Gastroesophageal sphincter (tissue), 4 donors: ENCODE data around the gene RFTN1. TPM values are rescaled to one million over a fixed set of nuclear protein-coding genes. Genes with fewer than 3 reads are reported as not detected.

ENCODE experiments used
- ATAC-seq: fragments of 150-250 bp; one replicate; pipeline ENCODE4 v1.9.1; 2016; ENCODE audit warnings: mild to moderate bottlenecking, moderate library complexity
- H3K27ac ChIP-seq, 4 donors: fragments of 200-600 bp; sonication (generic) in 3 of 4; 1 replicate in 3 of 4; 2 replicates in 1 of 4; pipeline ENCODE4 v1.5.1; 2016 to 2019
- H3K27me3 ChIP-seq: fragments of 200-600 bp; sonication (generic); one replicate; pipeline ENCODE4 v1.5.1; 2019
- H3K36me3 ChIP-seq, 2 donors: fragments of 200-600 bp; sonication (generic); one replicate each; pipeline ENCODE4 v1.5.1; 2019; ENCODE audit warnings: control low read depth in 1 of 2
- H3K4me1 ChIP-seq, 3 donors: fragments of 200-600 bp; sonication (generic); 1 replicate in 2 of 3; 2 replicates in 1 of 3; pipeline ENCODE4 v1.5.1; 2016 to 2019; ENCODE audit warnings: control low read depth in 2 of 3
- H3K4me3 ChIP-seq, 2 donors: fragments of 200-600 bp; sonication (generic); one replicate each; pipeline ENCODE4 v1.5.1; 2019; ENCODE audit warnings: mild to moderate bottlenecking in 1 of 2, moderate library complexity in 1 of 2
- H3K9me3 ChIP-seq, 3 donors: fragments of 200-600 bp; sonication (generic); one replicate each; pipeline ENCODE4 v1.5.1; 2017 to 2019; ENCODE audit warnings: control low read depth in 2 of 3
- CTCF ChIP-seq, 4 experiments: fragments of 200-600 bp in 2 of 4; fragments of 450-650 bp in 2 of 4; sonication (generic) in 1 of 4; IDR thresholded peaks; one replicate each; pipeline ENCODE4 v1.5.1; 2017 to 2019; ENCODE audit warnings: antibody characterized with exemption in 4 of 4, mild to moderate bottlenecking in 2 of 4, moderate library complexity in 2 of 4
- EP300 ChIP-seq: sonication (generic); formaldehyde crosslinking; IDR thresholded peaks from one replicate; pipeline ENCODE4 v1.6.1; 2017; ENCODE audit warnings: antibody characterized with exemption, mild to moderate bottlenecking
- POLR2A ChIP-seq, 2 donors: fragments of 450-650 bp; IDR thresholded peaks; one replicate each; pipeline ENCODE4 v1.6.1; 2017; ENCODE audit warnings: antibody characterized with exemption in 2 of 2, mild to moderate bottlenecking in 2 of 2, moderate library complexity in 1 of 2
- POLR2AphosphoS5 ChIP-seq: sonication (generic); formaldehyde crosslinking; IDR thresholded peaks from one replicate; pipeline ENCODE4 v1.6.1; 2017; ENCODE audit warnings: antibody characterized with exemption
- WGBS, 2 donors: methylation state at CpG; one replicate each; pipeline ENCODE4 v1.1.5; 2018; ENCODE audit warnings: low coverage in 1 of 2; 5-methylcytosine and 5-hydroxymethylcytosine counted together
- total RNA-seq, 4 donors: library from RNA; depleted of rRNA; stranded (reverse); fragments of >200 nt; gene quantifications; one replicate each; pipeline ENCODE4 v1.1.0, GENCODE V29; 2016

The RFTN1 gene
- total RNA-seq, 4 donors from 2014 or later, result 30.6 to 110 (median 68.2) TPM

- 54 to 89% methylated on average over 6 to 8 of the region's 8 CpGs for WGBS, 2 donors
- no peak for ATAC-seq
- H3K27ac ChIP-seq, result peak overlapping the region; percentile 77 to 88 (median 82)
Measured at GRCh38 chr3:16369885-16370284, 143.6 kb downstream of the RFTN1 start.

GRCh38 chr3:16369276-16369675, 144.2 kb downstream of the RFTN1 start:
- ATAC-seq, result no peak
- WGBS, 2 donors, result 50 to 67% methylated on average over 3 to 4 of the region's 5 CpGs
- TF ChIP-seq EP300 (no peak), POLR2AphosphoS5 (no peak), CTCF (IDR thresholded peaks at IDR 0.05) (no peak), POLR2A (IDR thresholded peaks at IDR 0.05) (no peak)
- Histone ChIP-seq H3K4me1 (peaks cover 0 to 60% (median 43%) of the 10 kb centered on the region in 3 donors), H3K27ac (peak overlapping the region in 3 of 4 donors; percentile 78 to 88 (median 85)), H3K4me3 (no peak overlapping the region), H3K9me3 (no peaks in the 10 kb centered on the region), H3K36me3 (peaks cover 0 to 31% of the 10 kb centered on the region in 2 donors), H3K27me3 (no peaks in the 10 kb centered on the region)

More at GRCh38 chr3:16369885-16370284, 143.6 kb downstream of the RFTN1 start:
- Histone ChIP-seq H3K4me1 (peaks cover 0 to 66% (median 48%) of the 10 kb centered on the region in 3 donors), H3K9me3 (no peaks in the 10 kb centered on the region), H3K4me3 (no peak overlapping the region), H3K27me3 (no peaks in the 10 kb centered on the region), H3K36me3 (peaks cover 0 to 28% of the 10 kb centered on the region in 2 donors)
- TF ChIP-seq EP300 (no peak), CTCF (IDR thresholded peaks at IDR 0.05) (no peak), POLR2AphosphoS5 (no peak), POLR2A (IDR thresholded peaks at IDR 0.05) (no peak)

DNA sequence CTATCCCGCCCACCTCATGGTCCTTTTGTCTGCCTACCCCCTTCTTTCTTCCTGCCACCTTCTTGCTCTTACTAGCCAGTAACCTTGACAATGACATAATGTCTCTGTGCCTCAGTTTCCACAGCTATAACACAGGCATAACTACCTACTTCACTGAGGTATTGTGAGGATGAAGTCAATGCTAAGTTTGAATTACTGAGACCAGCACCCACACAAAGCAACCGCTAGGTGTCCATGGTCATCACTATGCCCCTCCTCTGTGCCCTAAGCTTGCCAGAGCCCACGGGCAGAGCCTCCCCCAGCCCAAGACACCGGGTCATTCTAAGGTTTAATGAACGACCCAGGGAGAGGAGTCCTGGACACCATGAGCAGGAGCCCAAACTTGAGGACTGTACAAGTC, 146.9 kb downstream of the RFTN1 start:
- 52 to 100% methylated on average over 1 to 5 of the region's 5 CpGs for WGBS, 2 donors
- no peak for ATAC-seq
- peak overlapping the region in 2 of 4 donors; percentile 22 to 88 for H3K27ac ChIP-seq
- H3K36me3 ChIP-seq, result peaks cover 0 to 46% of the 10 kb centered on the region in 2 donors
- no peaks in the 10 kb centered on the region for H3K27me3 ChIP-seq
- H3K4me1 ChIP-seq, result peaks cover 0 to 39% (median 16%) of the 10 kb centered on the region in 3 donors
- no peak overlapping the region for H3K4me3 ChIP-seq
- TF ChIP-seq POLR2AphosphoS5, result no peak
- no peak for TF ChIP-seq POLR2A (IDR thresholded peaks at IDR 0.05)
- TF ChIP-seq EP300, result no peak
- no peak for TF ChIP-seq CTCF (IDR thresholded peaks at IDR 0.05)
- H3K9me3 ChIP-seq, result no peaks in the 10 kb centered on the region

DNA sequence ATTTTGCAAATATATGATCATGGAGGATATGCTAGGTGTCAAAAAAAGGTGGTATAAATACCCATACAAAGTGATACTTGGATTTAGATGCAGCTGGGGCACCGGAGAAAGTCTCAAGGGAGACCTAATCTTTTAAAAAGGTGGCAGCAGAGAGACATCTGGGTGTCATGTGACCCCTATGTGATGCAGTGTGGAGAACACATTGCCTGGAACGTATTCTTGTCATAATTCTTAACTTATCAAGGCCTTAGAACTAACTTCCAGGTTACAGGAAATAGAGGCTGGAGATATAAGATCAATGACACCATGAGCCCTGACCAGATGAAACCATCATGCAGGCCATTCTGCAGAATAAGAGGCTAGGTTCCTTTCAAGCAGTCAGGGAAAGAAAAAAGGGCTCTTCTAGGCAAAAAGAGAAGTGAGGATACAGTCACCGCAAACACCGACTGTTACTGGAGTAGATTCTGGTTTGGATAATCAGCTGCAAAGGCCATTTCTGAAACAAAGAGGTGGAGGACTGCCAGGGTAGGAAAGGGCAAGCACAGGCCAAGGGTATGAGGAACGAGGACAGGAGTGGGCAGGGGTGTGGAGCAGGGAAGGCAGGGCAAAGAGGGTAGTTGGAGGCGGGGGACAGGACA, 147.9 kb downstream of the RFTN1 start:
- H3K4me3 ChIP-seq, result no peak overlapping the region
- H3K36me3 ChIP-seq, result peaks cover 0 to 48% of the 10 kb centered on the region in 2 donors
- no peaks in the 10 kb centered on the region for H3K9me3 ChIP-seq
- peak overlapping the region in 2 of 4 donors; percentile 43 to 88 for H3K27ac ChIP-seq
- no peak for ATAC-seq
- TF ChIP-seq POLR2AphosphoS5 (no peak), CTCF (IDR thresholded peaks at IDR 0.05) (no peak), POLR2A (IDR thresholded peaks at IDR 0.05) (no peak), EP300 (no peak)
- H3K27me3 ChIP-seq, result no peaks in the 10 kb centered on the region
- H3K4me1 ChIP-seq, result peaks cover 0 to 29% (median 7%) of the 10 kb centered on the region in 3 donors
- 60 to 93% methylated on average over 6 of the region's 6 CpGs for WGBS, 2 donors

DNA sequence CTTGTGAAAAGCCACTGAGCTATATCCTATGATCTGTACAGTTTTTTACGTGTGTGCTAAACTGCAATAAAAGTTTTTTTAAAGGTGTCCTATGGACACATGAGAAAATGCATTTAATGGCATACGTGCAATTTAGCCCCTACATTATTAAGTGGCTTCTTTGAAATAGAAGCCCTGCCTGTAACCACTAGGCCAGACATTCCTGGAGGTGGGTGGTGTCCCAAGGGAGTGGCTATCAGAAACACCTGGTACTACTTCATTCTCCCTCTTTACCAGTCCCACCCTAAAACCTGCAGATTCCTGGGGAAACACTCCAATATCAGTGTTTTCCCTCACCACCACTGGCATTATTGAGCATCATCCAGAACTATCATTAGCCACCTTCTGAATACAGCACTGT, 148.5 kb downstream of the RFTN1 start:
- H3K4me1 ChIP-seq, result peaks cover 0 to 23% (median 1%) of the 10 kb centered on the region in 3 donors
- H3K27ac ChIP-seq, result no peak overlapping the region
- H3K36me3 ChIP-seq, result peaks cover 0 to 48% of the 10 kb centered on the region in 2 donors
- H3K4me3 ChIP-seq, result no peak overlapping the region
- no peaks in the 10 kb centered on the region for H3K9me3 ChIP-seq
- WGBS, 2 donors, result 83 to 92% methylated on average over 2 of the region's 2 CpGs
- ATAC-seq, result no peak
- no peak for TF ChIP-seq EP300
- TF ChIP-seq POLR2A (IDR thresholded peaks at IDR 0.05), result no peak
- H3K27me3 ChIP-seq, result no peaks in the 10 kb centered on the region
